CD14-positive monocyte (primary cell): ENCODE measurements around the gene POLDIP3. TPM values are rescaled to one million over a fixed set of nuclear protein-coding genes. Genes with fewer than 3 reads are reported as not detected.

Experiments
- DNase-seq, 3 donors: peaks; one replicate each; pipeline ENCODE4 v3.0.0-alpha.2; 2011 to 2022
- H2AFZ ChIP-seq: 2 replicates; pipeline ENCODE4 v1.6.0; 2012; ENCODE audit warnings: mild to moderate bottlenecking, low read depth, low read length, inconsistent platforms; ENCODE audit not compliant: insufficient read depth, poor library complexity, severe bottlenecking
- H3K27ac ChIP-seq, 2 donors: 1 replicate in 1 of 2; 2 replicates in 1 of 2; pipeline ENCODE4 v1.5.1; 2012 to 2013; ENCODE audit warnings: low read length in 2 of 2, control low read depth in 1 of 2, inconsistent platforms in 1 of 2, low read depth in 1 of 2, mild to moderate bottlenecking in 1 of 2
- H3K27me3 ChIP-seq, 2 donors: one replicate each; pipeline versions ENCODE4 v1.6.0 to v1.6.1; 2011 to 2013; ENCODE audit warnings: low read length in 2 of 2; ENCODE audit not compliant: control insufficient read depth in 2 of 2, insufficient read depth in 2 of 2
- H3K36me3 ChIP-seq, 2 donors: replicated peaks in 1 of 2; 1 replicate in 1 of 2; 2 replicates in 1 of 2; pipeline versions ENCODE4 v1.5.1 to v1.6.1; 2012 to 2013; ENCODE audit warnings: low read length in 2 of 2, control low read depth in 1 of 2, inconsistent platforms in 1 of 2, mild to moderate bottlenecking in 1 of 2; ENCODE audit not compliant: insufficient read depth in 2 of 2, control insufficient read depth in 1 of 2
- H3K4me1 ChIP-seq, 2 donors: 1 replicate in 1 of 2; 2 replicates in 1 of 2; pipeline versions ENCODE4 v1.5.1 to v1.6.1; 2012 to 2013; ENCODE audit warnings: low read length in 2 of 2, control low read depth in 1 of 2, inconsistent platforms in 1 of 2, mild to moderate bottlenecking in 1 of 2, moderate library complexity in 1 of 2; ENCODE audit not compliant: insufficient read depth in 2 of 2, control insufficient read depth in 1 of 2
- H3K4me2 ChIP-seq: replicated peaks from 2 replicates; pipeline ENCODE3; 2012; ENCODE audit warnings: low read length, moderate library complexity, mild to moderate bottlenecking; ENCODE audit not compliant: poor library complexity, severe bottlenecking; ENCODE audit errors: extremely low read depth
- H3K4me3 ChIP-seq, 3 experiments: fragments of 200-600 bp in 1 of 3; sonication (generic) in 1 of 3; replicated peaks in 1 of 3; 1 replicate in 2 of 3; 2 replicates in 1 of 3; pipeline ENCODE4 v1.5.1; 2011 to 2013; ENCODE audit warnings: low read length in 3 of 3, mild to moderate bottlenecking in 3 of 3, control low read depth in 2 of 3, low read depth in 2 of 3, inconsistent platforms in 1 of 3, moderate library complexity in 1 of 3
- H3K79me2 ChIP-seq: 2 replicates; pipeline ENCODE4 v1.6.0; 2012; ENCODE audit warnings: mild to moderate bottlenecking, control low read depth, inconsistent platforms, low read length, moderate library complexity; ENCODE audit not compliant: insufficient read depth
- H3K9ac ChIP-seq: 2 replicates; pipeline ENCODE4 v1.6.0; 2017; ENCODE audit warnings: low read length, mild to moderate bottlenecking; ENCODE audit not compliant: insufficient read depth, poor library complexity, severe bottlenecking
- H3K9me3 ChIP-seq, 2 donors: replicated peaks in 1 of 2; 1 replicate in 1 of 2; 2 replicates in 1 of 2; pipeline versions ENCODE4 v1.5.1 to v1.6.1; 2012 to 2013; ENCODE audit warnings: low read length in 2 of 2, control low read depth in 1 of 2; ENCODE audit not compliant: control insufficient read depth in 1 of 2, insufficient read depth in 1 of 2
- H4K20me1 ChIP-seq: 2 replicates; pipeline ENCODE4 v1.6.0; 2012; ENCODE audit warnings: mild to moderate bottlenecking, low read length, control low read depth, moderate library complexity; ENCODE audit not compliant: insufficient read depth
- H3K27ac Mint-ChIP-seq, 7 donors: one replicate each; pipeline ENCODE4 v1.8.0; 2020; ENCODE audit warnings: mild to moderate bottlenecking in 7 of 7, mixed read lengths in 7 of 7, moderate library complexity in 6 of 7, inconsistent platforms in 2 of 7
- H3K27me3 Mint-ChIP-seq, 3 donors: one replicate each; pipeline ENCODE4 v1.8.0; 2021 to 2022; ENCODE audit warnings: low read depth in 3 of 3, mild to moderate bottlenecking in 3 of 3, mixed read lengths in 3 of 3, moderate library complexity in 3 of 3, inconsistent platforms in 1 of 3
- H3K36me3 Mint-ChIP-seq, 2 donors: one replicate each; pipeline ENCODE4 v1.8.0; 2020; ENCODE audit warnings: mixed read lengths in 2 of 2, inconsistent platforms in 1 of 2, mild to moderate bottlenecking in 1 of 2
- H3K4me1 Mint-ChIP-seq: one replicate; pipeline ENCODE4 v1.8.0; 2020; ENCODE audit warnings: mild to moderate bottlenecking, mixed read lengths
- H3K4me3 Mint-ChIP-seq, 2 donors: one replicate each; pipeline ENCODE4 v1.8.0; 2020; ENCODE audit warnings: mild to moderate bottlenecking in 2 of 2, mixed read lengths in 2 of 2, moderate library complexity in 1 of 2
- H3K9me3 Mint-ChIP-seq, 7 donors: one replicate each; pipeline ENCODE4 v1.8.0; 2020 to 2022; ENCODE audit warnings: mixed read lengths in 7 of 7, mild to moderate bottlenecking in 6 of 7, moderate library complexity in 6 of 7, inconsistent platforms in 2 of 7
- WGBS: methylation state at CpG from one replicate; pipeline ENCODE4 v1.1.5; 2013; ENCODE audit warnings: missing lambda C conversion rate; ENCODE audit not compliant: insufficient coverage; 5-methylcytosine and 5-hydroxymethylcytosine counted together
- intact Hi-C, 2 donors: fragments of 100-400 bp; cut with micrococcal nuclease; formaldehyde crosslinking; loops; one replicate each; pipeline versions ENCODE4 v1.15.0 to v1.15.1; 2023
- polyA plus RNA-seq, 3 donors: library from polyadenylated mRNA; depleted of rRNA in 1 of 3; unstranded in 2 of 3; stranded (reverse) in 1 of 3; fragments of 300-500 nt in 2 of 3; fragments of >200 nt in 1 of 3; fragmentation: Illumina TruSeq in 2 of 3; gene quantifications; 1 replicate in 2 of 3; 2 replicates in 1 of 3; pipeline ENCODE4 v1.2.3, GENCODE V29; 2012 to 2021
- TF ChIP-seq, protein P1 (sequence below): fragments of 200-600 bp; IDR thresholded peaks from one replicate; pipeline ENCODE4 v1.8.0; 2022; ENCODE audit warnings: antibody characterized with exemption, mild to moderate bottlenecking

Gene POLDIP3
- polyA plus RNA-seq, 3 donors, result 46.3 to 55.3 (median 53.8) TPM

DNA sequence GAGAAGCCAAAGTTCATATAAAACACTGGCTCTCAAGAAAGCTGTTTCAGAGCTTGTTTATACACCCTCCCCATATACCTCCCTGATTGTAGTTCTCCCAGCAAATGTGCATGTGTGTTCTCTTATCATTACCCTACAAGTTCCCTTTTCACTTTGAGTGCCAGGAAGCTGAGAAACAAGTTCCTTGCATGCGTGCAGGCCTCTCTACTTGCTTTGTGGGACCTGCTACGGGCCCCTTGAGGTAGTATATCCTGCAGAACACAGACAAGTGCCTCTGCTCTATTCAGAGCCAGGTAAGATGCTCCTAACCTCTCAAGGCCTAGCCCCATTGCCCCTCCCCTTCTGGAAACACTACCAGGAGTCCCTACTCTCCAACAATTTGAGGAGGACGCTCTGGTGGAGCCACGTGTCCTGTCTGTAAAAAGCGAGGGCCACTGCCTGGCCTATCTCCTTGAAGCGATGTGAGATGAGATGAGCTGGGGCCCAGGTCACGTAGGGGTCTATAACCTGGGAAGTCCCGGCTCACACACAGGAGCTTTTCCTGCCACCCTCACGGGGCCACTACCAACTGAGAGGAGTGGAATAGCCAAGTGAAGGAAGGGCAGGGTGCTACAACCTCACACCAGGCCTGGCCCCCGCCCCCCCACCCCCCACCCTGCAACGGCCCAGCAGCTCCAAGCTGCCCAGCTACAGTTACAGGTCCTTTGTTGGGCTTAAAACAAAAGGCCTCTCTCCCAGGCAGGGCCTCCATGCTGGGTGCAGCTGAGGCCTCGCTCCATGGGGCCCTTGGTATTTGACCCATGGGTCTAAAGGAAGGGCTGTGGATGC, 28.3 kb upstream of the POLDIP3 start:
- peaks cover 80% of the 10 kb centered on the region for H3K79me2 ChIP-seq
- peak overlapping the region; percentile 35 to 78 (median 63) for H3K27ac Mint-ChIP-seq
- no peak overlapping the region for H2AFZ ChIP-seq
- H3K4me3 Mint-ChIP-seq, result no peak overlapping the region
- peaks cover 75% of the 10 kb centered on the region for H4K20me1 ChIP-seq
- H3K4me3 ChIP-seq, result no peak overlapping the region
- peaks cover 32 to 55% of the 10 kb centered on the region in 2 donors for H3K4me1 ChIP-seq
- H3K9ac ChIP-seq, result no peak overlapping the region
- no peaks in the 10 kb centered on the region for H3K9me3 Mint-ChIP-seq
- intact Hi-C loops, result no loop called here
- H3K27me3 Mint-ChIP-seq, result peaks cover 0 to 4% (median 0%) of the 10 kb centered on the region in 3 donors
- H3K4me2 ChIP-seq, result no peak overlapping the region
- TF ChIP-seq, protein P1, sequence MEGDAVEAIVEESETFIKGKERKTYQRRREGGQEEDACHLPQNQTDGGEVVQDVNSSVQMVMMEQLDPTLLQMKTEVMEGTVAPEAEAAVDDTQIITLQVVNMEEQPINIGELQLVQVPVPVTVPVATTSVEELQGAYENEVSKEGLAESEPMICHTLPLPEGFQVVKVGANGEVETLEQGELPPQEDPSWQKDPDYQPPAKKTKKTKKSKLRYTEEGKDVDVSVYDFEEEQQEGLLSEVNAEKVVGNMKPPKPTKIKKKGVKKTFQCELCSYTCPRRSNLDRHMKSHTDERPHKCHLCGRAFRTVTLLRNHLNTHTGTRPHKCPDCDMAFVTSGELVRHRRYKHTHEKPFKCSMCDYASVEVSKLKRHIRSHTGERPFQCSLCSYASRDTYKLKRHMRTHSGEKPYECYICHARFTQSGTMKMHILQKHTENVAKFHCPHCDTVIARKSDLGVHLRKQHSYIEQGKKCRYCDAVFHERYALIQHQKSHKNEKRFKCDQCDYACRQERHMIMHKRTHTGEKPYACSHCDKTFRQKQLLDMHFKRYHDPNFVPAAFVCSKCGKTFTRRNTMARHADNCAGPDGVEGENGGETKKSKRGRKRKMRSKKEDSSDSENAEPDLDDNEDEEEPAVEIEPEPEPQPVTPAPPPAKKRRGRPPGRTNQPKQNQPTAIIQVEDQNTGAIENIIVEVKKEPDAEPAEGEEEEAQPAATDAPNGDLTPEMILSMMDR, result no peak
- peaks cover 8 to 17% of the 10 kb centered on the region in 2 donors for H3K36me3 Mint-ChIP-seq
- H3K36me3 ChIP-seq, result no peaks in the 10 kb centered on the region
- peak in 2 of 3 donors; percentile 16 to 23 for DNase-seq
- 66% methylated on average over 7 of the region's 12 CpGs for WGBS
- peak overlapping the region; percentile 28 to 65 for H3K27ac ChIP-seq
- no peaks in the 10 kb centered on the region for H3K9me3 ChIP-seq
- no peaks in the 10 kb centered on the region for H3K27me3 ChIP-seq
- H3K4me1 Mint-ChIP-seq, result peaks cover 53% of the 10 kb centered on the region

DNA sequence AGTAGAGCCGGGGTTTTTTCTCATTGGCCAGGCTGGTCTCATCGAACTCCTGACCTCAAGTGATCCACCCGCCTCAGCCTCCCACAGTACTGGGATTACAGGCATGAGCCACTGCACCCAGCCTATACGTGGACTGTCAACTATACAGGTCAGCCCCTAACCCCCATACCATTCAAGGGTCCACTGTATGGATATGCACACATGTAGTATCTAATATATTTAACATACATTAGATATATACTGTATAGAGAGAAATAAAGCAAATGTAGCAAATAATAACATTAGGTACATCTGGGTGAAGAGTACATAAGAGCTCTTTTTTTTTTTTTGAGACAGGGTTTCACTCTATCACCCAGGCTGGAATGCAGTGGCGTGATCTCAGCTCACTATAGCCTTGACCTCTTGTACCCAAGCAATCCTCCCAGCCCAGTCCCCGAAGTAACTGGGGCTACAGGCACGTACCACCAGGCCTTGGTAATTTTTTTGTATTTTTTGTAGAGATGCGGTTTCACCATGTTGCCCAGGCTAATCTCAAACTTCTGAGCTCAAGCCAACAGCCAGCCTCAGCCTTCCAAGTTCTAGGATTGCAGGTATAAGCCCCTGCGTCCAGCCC, 27.2 kb upstream of the POLDIP3 start:
- H3K4me3 ChIP-seq, result no peak overlapping the region
- no peak overlapping the region for H2AFZ ChIP-seq
- no peaks in the 10 kb centered on the region for H3K27me3 ChIP-seq
- no peak for DNase-seq
- intact Hi-C loops, result no loop called here
- H3K9me3 Mint-ChIP-seq, result no peaks in the 10 kb centered on the region
- H3K27ac ChIP-seq, result no peak overlapping the region
- TF ChIP-seq, protein P1, result no peak
- peaks cover 8 to 16% of the 10 kb centered on the region in 2 donors for H3K36me3 Mint-ChIP-seq
- H3K36me3 ChIP-seq, result peaks cover 0 to 8% of the 10 kb centered on the region in 2 donors
- H3K27ac Mint-ChIP-seq, result peak overlapping the region in 1 of 7 donors; percentile 59
- no peak overlapping the region for H3K4me2 ChIP-seq
- H3K27me3 Mint-ChIP-seq, result peaks cover 0 to 4% (median 0%) of the 10 kb centered on the region in 3 donors
- peaks cover 79% of the 10 kb centered on the region for H3K79me2 ChIP-seq
- H3K4me1 ChIP-seq, result peaks cover 26 to 44% of the 10 kb centered on the region in 2 donors
- H3K9me3 ChIP-seq, result no peaks in the 10 kb centered on the region
- peaks cover 43% of the 10 kb centered on the region for H3K4me1 Mint-ChIP-seq
- WGBS, result 100% methylated on average over 1 of the region's 9 CpGs
- H4K20me1 ChIP-seq, result peaks cover 75% of the 10 kb centered on the region
- no peak overlapping the region for H3K9ac ChIP-seq
- no peak overlapping the region for H3K4me3 Mint-ChIP-seq
